HG03354 (cell line): ENCODE data around the gene ZNF467.

Source experiments
- ATAC-seq: cut with Tn5 transposase; IDR thresholded peaks from one replicate; pipeline ENCODE4 v1.9.1; 2021; ENCODE audit warnings: mild to moderate bottlenecking; ENCODE audit not compliant: unreplicated experiment, poor library complexity, severe bottlenecking

The ZNF467 gene

GRCh38 chr7:149732611-149733010, 40.8 kb downstream of the ZNF467 start:
- ATAC-seq, result no peak

- ATAC-seq, result no peak
Measured at GRCh38 chr7:149732111-149732561, 41.3 kb downstream of the ZNF467 start.

- no peak for ATAC-seq
Measured at GRCh38 chr7:149731207-149731955, 42.0 kb downstream of the ZNF467 start.

GRCh38 chr7:149729983-149730801, 43.2 kb downstream of the ZNF467 start:
- ATAC-seq, result no peak

GRCh38 chr7:149729586-149729982, 43.8 kb downstream of the ZNF467 start:
- ATAC-seq, result no peak

- no peak for ATAC-seq
Measured at GRCh38 chr7:149728491-149729375, 44.7 kb downstream of the ZNF467 start.

GRCh38 chr7:149727899-149728476, 45.4 kb downstream of the ZNF467 start:
- no peak for ATAC-seq

- no peak for ATAC-seq
Measured at GRCh38 chr7:149727053-149727898, 46.1 kb downstream of the ZNF467 start.

- no peak for ATAC-seq
Measured at GRCh38 chr7:149725916-149726315, 47.5 kb downstream of the ZNF467 start.

- no peak for ATAC-seq
Measured at GRCh38 chr7:149725426-149725821, 48.0 kb downstream of the ZNF467 start.

GRCh38 chr7:149724661-149725425, 48.5 kb downstream of the ZNF467 start:
- ATAC-seq, result no peak

GRCh38 chr7:149723795-149724495, 49.4 kb downstream of the ZNF467 start:
- ATAC-seq, result no peak

- no peak for ATAC-seq
Measured at GRCh38 chr7:149723082-149723767, 50.2 kb downstream of the ZNF467 start.

- ATAC-seq, result no peak
Measured at GRCh38 chr7:149722356-149722957, 50.9 kb downstream of the ZNF467 start.

- ATAC-seq, result no peak
Measured at GRCh38 chr7:149721084-149721601, 52.2 kb downstream of the ZNF467 start.

GRCh38 chr7:149720372-149721083, 52.9 kb downstream of the ZNF467 start:
- ATAC-seq, result no peak
